ENCODE data around the gene USH2A.

The USH2A gene

DNA sequence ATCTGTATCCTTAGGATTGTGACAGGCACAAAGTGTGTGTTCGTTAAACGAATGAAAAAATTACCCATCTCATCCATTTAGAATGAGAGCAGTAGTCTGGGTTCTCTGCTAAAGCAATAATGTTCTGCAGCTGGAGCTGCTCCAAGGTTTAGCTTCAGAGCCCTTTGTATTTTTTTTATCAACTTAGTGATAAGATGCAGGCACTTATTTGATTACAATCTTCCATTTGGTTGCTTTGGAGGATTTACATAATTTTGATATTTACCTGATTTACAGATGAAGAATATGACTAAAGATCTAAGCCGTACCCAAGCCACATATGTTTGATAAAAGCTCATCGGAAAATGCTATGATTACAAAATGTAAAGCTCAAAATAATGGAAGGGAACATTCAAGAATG lies 654.9 kb downstream of the USH2A start:
- no peak overlapping the region for H3K4me3 ChIP-seq
- H3K27ac ChIP-seq: no peak overlapping the region
- TF ChIP-seq, protein P1, sequence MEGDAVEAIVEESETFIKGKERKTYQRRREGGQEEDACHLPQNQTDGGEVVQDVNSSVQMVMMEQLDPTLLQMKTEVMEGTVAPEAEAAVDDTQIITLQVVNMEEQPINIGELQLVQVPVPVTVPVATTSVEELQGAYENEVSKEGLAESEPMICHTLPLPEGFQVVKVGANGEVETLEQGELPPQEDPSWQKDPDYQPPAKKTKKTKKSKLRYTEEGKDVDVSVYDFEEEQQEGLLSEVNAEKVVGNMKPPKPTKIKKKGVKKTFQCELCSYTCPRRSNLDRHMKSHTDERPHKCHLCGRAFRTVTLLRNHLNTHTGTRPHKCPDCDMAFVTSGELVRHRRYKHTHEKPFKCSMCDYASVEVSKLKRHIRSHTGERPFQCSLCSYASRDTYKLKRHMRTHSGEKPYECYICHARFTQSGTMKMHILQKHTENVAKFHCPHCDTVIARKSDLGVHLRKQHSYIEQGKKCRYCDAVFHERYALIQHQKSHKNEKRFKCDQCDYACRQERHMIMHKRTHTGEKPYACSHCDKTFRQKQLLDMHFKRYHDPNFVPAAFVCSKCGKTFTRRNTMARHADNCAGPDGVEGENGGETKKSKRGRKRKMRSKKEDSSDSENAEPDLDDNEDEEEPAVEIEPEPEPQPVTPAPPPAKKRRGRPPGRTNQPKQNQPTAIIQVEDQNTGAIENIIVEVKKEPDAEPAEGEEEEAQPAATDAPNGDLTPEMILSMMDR (IDR thresholded peaks at IDR 0.05): no peak
- no peak for DNase-seq (ENCODE audit: low spot score)

DNA sequence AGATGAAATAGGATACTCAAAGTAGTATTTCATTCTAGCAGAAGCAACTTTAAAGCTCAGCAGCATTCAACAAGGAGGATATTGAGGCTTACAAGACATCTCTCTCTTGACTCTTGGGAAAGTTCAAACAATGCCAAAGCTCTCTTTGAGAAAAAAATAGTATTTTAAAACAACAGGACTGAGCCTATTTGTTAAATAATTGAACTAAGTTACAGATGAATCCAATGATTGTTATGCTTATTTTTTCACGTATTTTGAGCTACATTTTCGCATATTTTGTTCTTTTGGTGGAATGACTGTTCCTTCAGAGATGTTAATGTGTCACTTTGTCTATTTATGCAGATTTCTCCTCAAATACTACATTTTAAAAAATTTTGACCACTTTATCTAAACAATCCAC lies 655.5 kb downstream of the USH2A start:
- TF ChIP-seq, protein P1 (IDR thresholded peaks at IDR 0.05): no peak
- DNase-seq (ENCODE audit: low spot score): no peak
- Histone ChIP-seq H3K27ac (no peak overlapping the region), H3K4me3 (no peak overlapping the region)

DNA sequence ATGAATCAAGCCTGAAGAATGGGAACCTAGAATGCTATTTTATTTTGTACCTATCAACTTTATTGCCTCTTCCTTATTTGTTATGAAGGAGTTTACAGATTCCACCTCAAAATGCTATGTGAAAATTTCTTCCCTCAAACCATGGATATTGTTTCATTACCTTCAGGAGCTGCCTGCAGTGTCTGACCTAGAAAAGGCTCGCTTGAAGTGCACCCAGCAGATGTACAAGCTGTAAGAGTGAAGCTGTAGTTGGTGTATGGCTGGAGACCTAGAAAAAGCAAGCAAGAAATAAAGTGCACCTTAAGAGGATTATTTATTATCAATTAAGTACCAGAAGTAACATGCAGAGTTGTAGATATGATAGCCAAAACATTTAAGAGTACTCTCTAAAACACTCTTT lies 656.7 kb downstream of the USH2A start:
- DNase-seq (ENCODE audit: low spot score): no peak
- Histone ChIP-seq H3K4me3 (no peak overlapping the region), H3K27ac (no peak overlapping the region)
- TF ChIP-seq, protein P1 (IDR thresholded peaks at IDR 0.05): no peak

DNA sequence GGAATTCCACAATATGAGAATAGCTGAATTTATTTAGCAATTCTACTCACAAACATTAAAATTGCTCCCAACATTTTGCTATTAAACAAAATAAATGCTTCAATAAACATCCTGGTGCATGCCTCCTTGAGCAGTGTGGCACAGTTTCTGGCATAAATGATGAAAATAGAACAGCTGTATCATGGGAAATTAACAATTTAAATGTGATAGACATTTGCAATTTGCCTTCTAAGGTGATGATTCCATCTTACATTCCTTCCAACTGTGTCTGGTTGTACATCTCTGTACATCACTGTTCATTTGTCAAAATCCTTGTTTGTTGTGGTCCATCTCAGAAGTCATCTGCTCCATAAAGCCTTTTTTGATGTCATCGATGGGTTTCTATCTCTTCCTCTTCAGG lies 657.4 kb downstream of the USH2A start:
- Histone ChIP-seq H3K4me3 (no peak overlapping the region), H3K27ac (no peak overlapping the region)
- no peak for DNase-seq (ENCODE audit: low spot score)
- TF ChIP-seq, protein P1 (IDR thresholded peaks at IDR 0.05): no peak

DNA sequence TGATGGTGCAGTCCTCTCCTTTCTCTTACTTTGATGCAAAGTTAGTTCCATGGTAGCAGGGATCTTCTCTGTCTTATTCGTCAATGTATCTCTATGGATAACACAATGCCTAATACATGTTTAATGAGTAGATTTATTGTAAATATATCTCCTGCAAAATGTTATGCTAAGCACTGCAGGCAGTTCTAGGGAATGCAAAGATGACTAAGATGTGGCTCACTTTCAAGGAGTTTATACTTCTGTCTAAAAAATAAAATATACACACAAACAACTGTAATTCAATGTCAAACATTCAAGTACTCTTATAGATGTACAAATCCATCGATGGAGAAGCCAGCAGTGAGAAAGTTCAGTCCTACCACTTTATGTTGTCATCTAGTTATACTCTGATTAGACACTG lies 661.8 kb downstream of the USH2A start:
- no peak overlapping the region for H3K27ac ChIP-seq
- TF ChIP-seq, protein P1 (IDR thresholded peaks at IDR 0.05): no peak
- H3K4me3 ChIP-seq: no peak overlapping the region
- DNase-seq (ENCODE audit: low spot score): no peak

DNA sequence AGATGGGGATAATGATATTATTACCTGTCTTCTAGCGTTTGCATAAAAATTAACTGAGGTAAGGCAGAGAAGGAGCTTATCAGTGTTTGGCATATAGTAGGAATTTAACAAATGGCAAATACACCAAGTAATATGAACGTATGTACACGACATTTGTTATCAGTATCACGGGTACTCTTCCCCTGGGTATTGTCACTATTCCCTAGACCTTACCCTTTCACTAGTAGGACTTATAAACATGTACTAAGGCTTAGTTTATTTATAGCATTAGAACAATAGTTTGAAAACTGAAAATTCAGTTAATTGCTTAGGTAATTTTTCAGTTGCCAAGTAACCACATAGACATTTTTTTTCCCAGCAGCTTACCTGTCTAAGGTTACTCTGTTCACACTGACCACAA lies 669.1 kb downstream of the USH2A start:
- no peak overlapping the region for H3K27ac ChIP-seq
- TF ChIP-seq, protein P1 (IDR thresholded peaks at IDR 0.05): no peak
- no peak for DNase-seq (ENCODE audit: low spot score)
- H3K4me3 ChIP-seq: no peak overlapping the region

DNA sequence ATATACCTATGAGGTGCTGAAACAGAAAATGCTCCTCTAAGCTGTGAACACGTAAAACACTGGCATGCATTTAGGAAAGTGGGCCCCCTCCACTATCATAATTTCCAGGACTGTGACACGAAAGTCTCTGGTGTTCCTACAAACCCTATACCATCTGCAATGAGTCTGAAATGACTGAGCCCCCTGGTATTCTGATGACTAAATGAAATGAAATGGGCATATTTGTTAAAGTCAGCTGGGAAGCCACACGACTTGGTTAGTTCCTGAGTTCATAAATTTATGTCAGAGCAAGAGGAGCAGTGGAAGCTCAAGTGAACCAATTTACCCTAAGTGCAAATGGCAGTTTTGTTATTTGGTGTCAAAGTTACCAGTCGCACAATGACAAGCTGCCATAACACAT lies 673.8 kb downstream of the USH2A start:
- DNase-seq (ENCODE audit: low spot score): no peak
- TF ChIP-seq, protein P1 (IDR thresholded peaks at IDR 0.05): no peak
- H3K4me3 ChIP-seq: no peak overlapping the region
- H3K27ac ChIP-seq: no peak overlapping the region

Measured in coronary artery (tissue), 2 donors.